ENCODE measurements around the gene SLC22A17. TPM values are rescaled to one million over a fixed set of nuclear protein-coding genes. Genes with fewer than 3 reads are reported as not detected.

The SLC22A17 gene
- polyA plus RNA-seq, 1 donor (not counting 4 experiments of a cell fraction or from before 2014, with no cell fraction given): 0.76 TPM

- no peaks in the 10 kb centered on the region for H4K20me1 ChIP-seq (ENCODE audit: control insufficient read depth, extremely low read depth, insufficient read depth, low read length)
- H3K27ac ChIP-seq (ENCODE audit: control insufficient read depth, insufficient read depth, low read length): no peak overlapping the region
- peaks cover 22% of the 10 kb centered on the region for H3K27me3 ChIP-seq (ENCODE audit: control insufficient read depth, extremely low read depth, insufficient read depth, low read length)
- no peak overlapping the region for H3K4me2 ChIP-seq (ENCODE audit: control insufficient read depth, extremely low read depth, insufficient read depth, low read depth, low read length)
- H2AFZ ChIP-seq (ENCODE audit: control insufficient read depth, low read length): no peak overlapping the region
- H3K79me2 ChIP-seq (ENCODE audit: control insufficient read depth, insufficient read depth, low read length): no peaks in the 10 kb centered on the region
- dilution Hi-C loops (cut with MboI; ENCODE audit: extremely low pct_ligation_motif_present, low sequenced_read_pairs): no loop called here
- TF ChIP-seq EZH2 (IDR thresholded peaks at IDR 0.05; ENCODE audit: low read length) (no peak), CTCF (optimal IDR thresholded peaks at IDR 0.05 in 1 of 3, IDR thresholded peaks at IDR 0.05 in 1 of 3, conservative IDR thresholded peaks at IDR 0.05 in 1 of 3; ENCODE audit: extremely low read depth in 1 of 3, insufficient read depth in 2 of 3, low read length in 3 of 3) (no peak)
- H3K9ac ChIP-seq (ENCODE audit: control insufficient read depth, extremely low read depth, insufficient read depth, low read length): no peak overlapping the region
- H3K4me1 ChIP-seq (ENCODE audit: control insufficient read depth, extremely low read depth, insufficient read depth, low read length): peaks cover 3% of the 10 kb centered on the region
- FAIRE-seq (no peak), DNase-seq (ENCODE audit: low read depth, low spot score) (no peak)
- no peak overlapping the region for H3K4me3 ChIP-seq (ENCODE audit: control insufficient read depth in 2 of 3, extremely low read depth in 1 of 3, insufficient read depth in 2 of 3, low read depth in 1 of 3, low read length in 3 of 3)
- no peaks in the 10 kb centered on the region for H3K9me3 ChIP-seq (ENCODE audit: control insufficient read depth, low read depth, low read length)
- H3K36me3 ChIP-seq (ENCODE audit: control insufficient read depth in 2 of 2, extremely low read depth in 1 of 2, insufficient read depth in 2 of 2, low read length in 2 of 2): no peaks in the 10 kb centered on the region
- H3K9me1 ChIP-seq (ENCODE audit: control insufficient read depth, extremely low read depth, insufficient read depth, low read length): no peaks in the 10 kb centered on the region
Measured at GRCh38 chr14:23349156-23349845, 3.4 kb downstream of the SLC22A17 start.

- FAIRE-seq (no peak), DNase-seq (ENCODE audit: low read depth, low spot score) (no peak)
- Histone ChIP-seq H3K27me3 (ENCODE audit: control insufficient read depth, extremely low read depth, insufficient read depth, low read length) (peaks cover 18% of the 10 kb centered on the region), H3K4me2 (ENCODE audit: control insufficient read depth, extremely low read depth, insufficient read depth, low read depth, low read length) (no peak overlapping the region), H3K9ac (ENCODE audit: control insufficient read depth, extremely low read depth, insufficient read depth, low read length) (no peak overlapping the region), H3K9me3 (ENCODE audit: control insufficient read depth, low read depth, low read length) (no peaks in the 10 kb centered on the region), H3K4me3 (ENCODE audit: control insufficient read depth in 2 of 3, extremely low read depth in 1 of 3, insufficient read depth in 2 of 3, low read depth in 1 of 3, low read length in 3 of 3) (no peak overlapping the region), H3K9me1 (ENCODE audit: control insufficient read depth, extremely low read depth, insufficient read depth, low read length) (no peaks in the 10 kb centered on the region), H2AFZ (ENCODE audit: control insufficient read depth, low read length) (no peak overlapping the region), H4K20me1 (ENCODE audit: control insufficient read depth, extremely low read depth, insufficient read depth, low read length) (no peaks in the 10 kb centered on the region), H3K27ac (ENCODE audit: control insufficient read depth, insufficient read depth, low read length) (no peak overlapping the region), H3K36me3 (ENCODE audit: control insufficient read depth in 2 of 2, extremely low read depth in 1 of 2, insufficient read depth in 2 of 2, low read length in 2 of 2) (no peaks in the 10 kb centered on the region), H3K79me2 (ENCODE audit: control insufficient read depth, insufficient read depth, low read length) (no peaks in the 10 kb centered on the region), H3K4me1 (ENCODE audit: control insufficient read depth, extremely low read depth, insufficient read depth, low read length) (peaks cover 3% of the 10 kb centered on the region)
- TF ChIP-seq CTCF (optimal IDR thresholded peaks at IDR 0.05 in 1 of 3, IDR thresholded peaks at IDR 0.05 in 1 of 3, conservative IDR thresholded peaks at IDR 0.05 in 1 of 3; ENCODE audit: extremely low read depth in 1 of 3, insufficient read depth in 2 of 3, low read length in 3 of 3): no peak
- no peak for TF ChIP-seq EZH2 (IDR thresholded peaks at IDR 0.05; ENCODE audit: low read length)
- dilution Hi-C loops (cut with MboI; ENCODE audit: extremely low pct_ligation_motif_present, low sequenced_read_pairs): no loop called here
Measured at GRCh38 chr14:23348297-23348655, 4.4 kb downstream of the SLC22A17 start.
